ENCODE measurements around the gene ONECUT3.
"Not testable (repeated sequence)": the region's sequence is repeated elsewhere in the genome, so short reads cannot be mapped to it uniquely, and the experiment has no call there.

The ONECUT3 gene

GRCh38 chr19:1754636-1755466 is 1.5 kb downstream of the ONECUT3 start:
- H3K27ac ChIP-seq, result no peak overlapping the region
- DNase-seq (ENCODE audit: low read depth, low spot score), result no peak

- DNase-seq (ENCODE audit: low read depth, low spot score), result no peak
- H3K27ac ChIP-seq, result no peak overlapping the region
These were observed 2.3 kb downstream of the ONECUT3 start for GRCh38 chr19:1755467-1756171.

GRCh38 chr19:1756264-1756663 is 3.0 kb downstream of the ONECUT3 start:
- DNase-seq (ENCODE audit: low read depth, low spot score), result no peak
- H3K27ac ChIP-seq, result no peak overlapping the region

- DNase-seq (ENCODE audit: low read depth, low spot score), result no peak
- H3K27ac ChIP-seq, result no peak overlapping the region
These were observed 3.6 kb downstream of the ONECUT3 start for GRCh38 chr19:1756705-1757465.

- H3K27ac ChIP-seq, result no peak overlapping the region
- no peak for DNase-seq (ENCODE audit: low read depth, low spot score)
These were observed 4.3 kb downstream of the ONECUT3 start for GRCh38 chr19:1757468-1758230.

- no peak overlapping the region for H3K27ac ChIP-seq
- no peak for DNase-seq (ENCODE audit: low read depth, low spot score)
These were observed 4.9 kb downstream of the ONECUT3 start for GRCh38 chr19:1758231-1758577.

- DNase-seq (ENCODE audit: low read depth, low spot score), result no peak
- no peak overlapping the region for H3K27ac ChIP-seq
These were observed 5.9 kb downstream of the ONECUT3 start for GRCh38 chr19:1758959-1759903.

GRCh38 chr19:1760020-1760419 is 6.7 kb downstream of the ONECUT3 start:
- no peak for DNase-seq (ENCODE audit: low read depth, low spot score)
- no peak overlapping the region for H3K27ac ChIP-seq

GRCh38 chr19:1760786-1761527 is 7.7 kb downstream of the ONECUT3 start:
- DNase-seq (ENCODE audit: low read depth, low spot score); H3K27ac ChIP-seq: not testable (repeated sequence)

- DNase-seq (ENCODE audit: low read depth, low spot score), result no peak
- no peak overlapping the region for H3K27ac ChIP-seq
These were observed 8.4 kb downstream of the ONECUT3 start for GRCh38 chr19:1761528-1762242.

GRCh38 chr19:1762243-1763117 is 9.2 kb downstream of the ONECUT3 start:
- DNase-seq (ENCODE audit: low read depth, low spot score), result no peak
- H3K27ac ChIP-seq, result no peak overlapping the region

- DNase-seq (ENCODE audit: low read depth, low spot score), result no peak
- H3K27ac ChIP-seq, result no peak overlapping the region
These were observed 10.6 kb downstream of the ONECUT3 start for GRCh38 chr19:1763648-1764639.

GRCh38 chr19:1764729-1765128 is 11.4 kb downstream of the ONECUT3 start:
- no peak overlapping the region for H3K27ac ChIP-seq
- DNase-seq (ENCODE audit: low read depth, low spot score), result no peak

- no peak overlapping the region for H3K27ac ChIP-seq
- no peak for DNase-seq (ENCODE audit: low read depth, low spot score)
These were observed 12.1 kb downstream of the ONECUT3 start for GRCh38 chr19:1765232-1765903.

Data from epithelial cell of prostate (primary cell).